ENCODE data around the gene SLC38A10.

SLC38A10 gene

GRCh38 chr17:81222620-81222905 is 72.5 kb downstream of the SLC38A10 start:
- peak overlapping the region; percentile 95 for H2AFZ ChIP-seq (ENCODE audit: low read depth, low read length)
- WGBS: under 1% methylated on average over 25 of the region's 30 CpGs
- no peaks in the 10 kb centered on the region for H3K27me3 ChIP-seq (ENCODE audit: control insufficient read depth in 1 of 2, insufficient read depth in 1 of 2, low read length in 2 of 2)
- H2BK5ac ChIP-seq (ENCODE audit: low read depth, low read length, poor library complexity, severe bottlenecking): no peak overlapping the region
- no peak overlapping the region for H3K27ac ChIP-seq (ENCODE audit: low read length, poor library complexity, severe bottlenecking)
- peaks cover 29% of the 10 kb centered on the region for H3K79me1 ChIP-seq (replicated peaks; ENCODE audit: low read length, poor library complexity, severe bottlenecking)
- H2BK15ac ChIP-seq (ENCODE audit: low read depth, poor library complexity, severe bottlenecking): no peak overlapping the region
- peaks cover 21% of the 10 kb centered on the region for H3K4me1 ChIP-seq (ENCODE audit: control insufficient read depth, insufficient read depth, low read depth, low read length)
- peaks cover under 1 to 23% of the 10 kb centered on the region in 2 experiments for H3K36me3 ChIP-seq (ENCODE audit: control insufficient read depth in 1 of 2, insufficient read depth in 2 of 2, low read depth in 1 of 2, low read length in 2 of 2)
- peak overlapping the region; percentile 79 for H3K9ac ChIP-seq (ENCODE audit: low read length)
- peak overlapping the region; percentile 52 for H2BK120ac ChIP-seq (ENCODE audit: low read depth, low read length)
- no peak overlapping the region for H2AK5ac ChIP-seq (ENCODE audit: low read length, severe bottlenecking)
- peak overlapping the region; percentile 85 to 93 for H3K4me3 ChIP-seq (ENCODE audit: insufficient read depth in 1 of 2, low read depth in 1 of 2, low read length in 2 of 2)
- peak overlapping the region; percentile 69 for H3K4me2 ChIP-seq (ENCODE audit: low read length, poor library complexity, severe bottlenecking)
- peak overlapping the region in 1 of 2 experiments; percentile 93 for H3K14ac ChIP-seq (ENCODE audit: low read length in 2 of 2)
- peak overlapping the region; percentile 61 for H4K8ac ChIP-seq (ENCODE audit: low read length)
- peak overlapping the region; percentile 25 to 59 for H3K18ac ChIP-seq (ENCODE audit: low read depth in 1 of 2, low read length in 2 of 2)
- H3K23ac ChIP-seq (ENCODE audit: low read length in 2 of 2): peak overlapping the region in 1 of 2 experiments; percentile 23
- H4K91ac ChIP-seq (ENCODE audit: low read length): peak overlapping the region; percentile 52
- DNase-seq: no peak
- H3K4ac ChIP-seq (ENCODE audit: low read depth in 1 of 2, low read length in 2 of 2): peak overlapping the region in 1 of 2 experiments; percentile 42
- H3K9me3 ChIP-seq (ENCODE audit: control insufficient read depth, low read length): peaks cover 3% of the 10 kb centered on the region
- no peak overlapping the region for H2BK12ac ChIP-seq (ENCODE audit: low read length in 2 of 2)

GRCh38 chr17:81221842-81222619 is 73.1 kb downstream of the SLC38A10 start:
- H3K4ac ChIP-seq (ENCODE audit: low read depth in 1 of 2, low read length in 2 of 2): no peak overlapping the region
- no peak overlapping the region for H3K27ac ChIP-seq (ENCODE audit: low read length, poor library complexity, severe bottlenecking)
- DNase-seq: no peak
- H2AFZ ChIP-seq (ENCODE audit: low read depth, low read length): peak overlapping the region; percentile 95
- no peak overlapping the region for H2BK5ac ChIP-seq (ENCODE audit: low read depth, low read length, poor library complexity, severe bottlenecking)
- peaks cover 2% of the 10 kb centered on the region for H3K9me3 ChIP-seq (ENCODE audit: control insufficient read depth, low read length)
- no peaks in the 10 kb centered on the region for H3K27me3 ChIP-seq (ENCODE audit: control insufficient read depth in 1 of 2, insufficient read depth in 1 of 2, low read length in 2 of 2)
- H3K4me3 ChIP-seq (ENCODE audit: insufficient read depth in 1 of 2, low read depth in 1 of 2, low read length in 2 of 2): peak overlapping the region; percentile 85 to 93
- no peak overlapping the region for H4K8ac ChIP-seq (ENCODE audit: low read length)
- H3K4me1 ChIP-seq (ENCODE audit: control insufficient read depth, insufficient read depth, low read depth, low read length): peaks cover 21% of the 10 kb centered on the region
- H2BK120ac ChIP-seq (ENCODE audit: low read depth, low read length): no peak overlapping the region
- 37% methylated on average over 15 of the region's 24 CpGs for WGBS
- peaks cover 0 to 29% of the 10 kb centered on the region in 2 experiments for H3K36me3 ChIP-seq (ENCODE audit: control insufficient read depth in 1 of 2, insufficient read depth in 2 of 2, low read depth in 1 of 2, low read length in 2 of 2)
- no peak overlapping the region for H2BK12ac ChIP-seq (ENCODE audit: low read length in 2 of 2)
- H4K91ac ChIP-seq (ENCODE audit: low read length): no peak overlapping the region
- H3K9ac ChIP-seq (ENCODE audit: low read length): peak overlapping the region; percentile 79
- peaks cover 32% of the 10 kb centered on the region for H3K79me1 ChIP-seq (replicated peaks; ENCODE audit: low read length, poor library complexity, severe bottlenecking)
- H3K23ac ChIP-seq (ENCODE audit: low read length in 2 of 2): no peak overlapping the region
- peak overlapping the region; percentile 69 for H3K4me2 ChIP-seq (ENCODE audit: low read length, poor library complexity, severe bottlenecking)
- no peak overlapping the region for H3K14ac ChIP-seq (ENCODE audit: low read length in 2 of 2)
- H2BK15ac ChIP-seq (ENCODE audit: low read depth, poor library complexity, severe bottlenecking): no peak overlapping the region
- H3K18ac ChIP-seq (ENCODE audit: low read depth in 1 of 2, low read length in 2 of 2): peak overlapping the region; percentile 25 to 59
- no peak overlapping the region for H2AK5ac ChIP-seq (ENCODE audit: low read length, severe bottlenecking)

GRCh38 chr17:81221371-81221841 is 73.7 kb downstream of the SLC38A10 start:
- Histone ChIP-seq H2BK12ac (ENCODE audit: low read length in 2 of 2) (no peak overlapping the region), H2BK5ac (ENCODE audit: low read depth, low read length, poor library complexity, severe bottlenecking) (no peak overlapping the region), H3K18ac (ENCODE audit: low read depth in 1 of 2, low read length in 2 of 2) (no peak overlapping the region), H3K4me1 (ENCODE audit: control insufficient read depth, insufficient read depth, low read depth, low read length) (peaks cover 21% of the 10 kb centered on the region), H3K27me3 (ENCODE audit: control insufficient read depth in 1 of 2, insufficient read depth in 1 of 2, low read length in 2 of 2) (no peaks in the 10 kb centered on the region), H2BK15ac (ENCODE audit: low read depth, poor library complexity, severe bottlenecking) (peak overlapping the region; percentile 48), H3K79me1 (replicated peaks; ENCODE audit: low read length, poor library complexity, severe bottlenecking) (peaks cover 36% of the 10 kb centered on the region), H2AK5ac (ENCODE audit: low read length, severe bottlenecking) (no peak overlapping the region), H3K4me2 (ENCODE audit: low read length, poor library complexity, severe bottlenecking) (peak overlapping the region; percentile 69), H4K8ac (ENCODE audit: low read length) (peak overlapping the region; percentile 13), H2BK120ac (ENCODE audit: low read depth, low read length) (no peak overlapping the region), H3K9me3 (ENCODE audit: control insufficient read depth, low read length) (no peaks in the 10 kb centered on the region), H3K4ac (ENCODE audit: low read depth in 1 of 2, low read length in 2 of 2) (no peak overlapping the region), H3K36me3 (ENCODE audit: control insufficient read depth in 1 of 2, insufficient read depth in 2 of 2, low read depth in 1 of 2, low read length in 2 of 2) (peaks cover 0 to 35% of the 10 kb centered on the region in 2 experiments), H3K4me3 (ENCODE audit: insufficient read depth in 1 of 2, low read depth in 1 of 2, low read length in 2 of 2) (peak overlapping the region; percentile 29 to 85), H3K14ac (ENCODE audit: low read length in 2 of 2) (no peak overlapping the region), H2AFZ (ENCODE audit: low read depth, low read length) (no peak overlapping the region), H3K9ac (ENCODE audit: low read length) (peak overlapping the region; percentile 79), H3K27ac (ENCODE audit: low read length, poor library complexity, severe bottlenecking) (no peak overlapping the region), H4K91ac (ENCODE audit: low read length) (peak overlapping the region; percentile 61), H3K23ac (ENCODE audit: low read length in 2 of 2) (peak overlapping the region in 1 of 2 experiments; percentile 78)
- 92% methylated on average over 11 of the region's 11 CpGs for WGBS
- DNase-seq: no peak

- no peak for DNase-seq
- H3K4me2 ChIP-seq (ENCODE audit: low read length, poor library complexity, severe bottlenecking): no peak overlapping the region
- no peak overlapping the region for H3K18ac ChIP-seq (ENCODE audit: low read depth in 1 of 2, low read length in 2 of 2)
- no peak overlapping the region for H3K23ac ChIP-seq (ENCODE audit: low read length in 2 of 2)
- 97% methylated on average over 23 of the region's 24 CpGs for WGBS
- peak overlapping the region; percentile 68 for H4K91ac ChIP-seq (ENCODE audit: low read length)
- no peak overlapping the region for H2BK5ac ChIP-seq (ENCODE audit: low read depth, low read length, poor library complexity, severe bottlenecking)
- no peaks in the 10 kb centered on the region for H3K27me3 ChIP-seq (ENCODE audit: control insufficient read depth in 1 of 2, insufficient read depth in 1 of 2, low read length in 2 of 2)
- no peak overlapping the region for H2BK15ac ChIP-seq (ENCODE audit: low read depth, poor library complexity, severe bottlenecking)
- peaks cover 36% of the 10 kb centered on the region for H3K79me1 ChIP-seq (replicated peaks; ENCODE audit: low read length, poor library complexity, severe bottlenecking)
- no peak overlapping the region for H2BK120ac ChIP-seq (ENCODE audit: low read depth, low read length)
- H3K9ac ChIP-seq (ENCODE audit: low read length): no peak overlapping the region
- no peak overlapping the region for H2BK12ac ChIP-seq (ENCODE audit: low read length in 2 of 2)
- no peak overlapping the region for H3K4ac ChIP-seq (ENCODE audit: low read depth in 1 of 2, low read length in 2 of 2)
- H3K4me3 ChIP-seq (ENCODE audit: insufficient read depth in 1 of 2, low read depth in 1 of 2, low read length in 2 of 2): no peak overlapping the region
- H3K4me1 ChIP-seq (ENCODE audit: control insufficient read depth, insufficient read depth, low read depth, low read length): peaks cover 21% of the 10 kb centered on the region
- no peak overlapping the region for H3K27ac ChIP-seq (ENCODE audit: low read length, poor library complexity, severe bottlenecking)
- H2AK5ac ChIP-seq (ENCODE audit: low read length, severe bottlenecking): no peak overlapping the region
- peaks cover 0 to 35% of the 10 kb centered on the region in 2 experiments for H3K36me3 ChIP-seq (ENCODE audit: control insufficient read depth in 1 of 2, insufficient read depth in 2 of 2, low read depth in 1 of 2, low read length in 2 of 2)
- H3K9me3 ChIP-seq (ENCODE audit: control insufficient read depth, low read length): no peaks in the 10 kb centered on the region
- no peak overlapping the region for H3K14ac ChIP-seq (ENCODE audit: low read length in 2 of 2)
- H2AFZ ChIP-seq (ENCODE audit: low read depth, low read length): no peak overlapping the region
- H4K8ac ChIP-seq (ENCODE audit: low read length): no peak overlapping the region
Observed at GRCh38 chr17:81219476-81220180, 75.5 kb downstream of the SLC38A10 start.
